ENCODE results near the gene EFCC1.
"Not testable (repeated sequence)": the region's sequence is repeated elsewhere in the genome, so short reads cannot be mapped to it uniquely, and the experiment has no call there.

Gene EFCC1

GRCh38 chr3:129054605-129055104 is 53.6 kb downstream of the EFCC1 start:
- DNase-seq (ENCODE audit: low read depth in 3 of 3): no peak

GRCh38 chr3:129056451-129057173 is 55.5 kb downstream of the EFCC1 start:
- DNase-seq (ENCODE audit: low read depth in 3 of 3): no peak

DNA sequence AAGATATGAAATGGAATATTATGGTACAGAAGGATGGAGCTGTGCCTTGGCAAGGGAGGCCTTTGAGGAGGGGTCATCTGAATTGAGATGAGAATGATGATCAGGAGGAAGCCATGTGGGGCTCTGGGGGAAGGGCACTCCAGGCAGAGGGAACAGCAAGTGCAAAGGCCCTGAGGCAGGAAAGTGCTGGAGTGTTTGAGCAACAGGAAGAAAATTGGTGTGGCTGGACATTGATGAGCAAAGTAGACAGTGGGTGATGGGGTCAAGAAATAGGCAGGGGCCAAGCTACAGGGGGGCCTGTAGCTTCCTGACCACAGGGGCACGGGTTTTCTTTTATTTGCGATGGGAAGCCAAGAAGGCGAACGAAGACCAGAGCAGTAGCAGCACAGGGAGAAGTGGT is 56.1 kb downstream of the EFCC1 start:
- no peak for DNase-seq (ENCODE audit: low read depth in 3 of 3)

DNA sequence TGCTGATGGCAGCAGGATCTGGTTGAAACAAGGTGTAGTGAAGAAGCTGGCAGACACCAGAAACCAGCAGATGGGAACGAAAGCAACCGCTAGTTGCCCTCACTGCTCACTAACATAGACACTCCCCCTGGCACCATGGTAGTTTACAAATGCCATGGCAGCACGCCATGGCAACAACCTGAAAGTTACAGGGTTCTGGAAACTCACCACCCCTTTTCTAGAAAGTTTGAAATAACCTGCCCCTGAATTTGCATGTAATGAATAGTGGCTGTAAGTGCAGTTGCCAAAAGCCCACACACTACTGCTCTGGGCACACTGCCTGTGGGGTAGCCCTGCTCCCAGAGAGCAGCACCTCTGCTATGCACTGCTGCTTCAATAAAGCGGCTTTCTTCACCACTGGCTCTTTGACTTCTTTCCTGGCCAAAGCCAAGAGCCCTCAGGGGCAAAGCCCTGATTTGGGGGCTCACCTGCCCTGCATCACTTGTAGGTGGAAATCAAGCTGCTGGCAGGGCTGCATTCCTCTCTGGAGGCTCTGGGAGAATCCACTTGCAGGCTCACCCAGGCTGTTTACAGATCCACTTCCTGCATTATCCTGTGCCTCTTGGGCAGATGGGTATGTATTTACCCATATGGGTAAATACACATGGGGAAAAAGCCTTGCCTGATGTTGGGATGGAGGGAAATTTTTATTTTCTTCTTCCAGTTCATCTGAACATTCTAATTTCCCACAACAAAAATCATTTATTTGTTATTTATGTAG is 57.5 kb downstream of the EFCC1 start:
- no peak for DNase-seq (ENCODE audit: low read depth in 3 of 3)

DNA sequence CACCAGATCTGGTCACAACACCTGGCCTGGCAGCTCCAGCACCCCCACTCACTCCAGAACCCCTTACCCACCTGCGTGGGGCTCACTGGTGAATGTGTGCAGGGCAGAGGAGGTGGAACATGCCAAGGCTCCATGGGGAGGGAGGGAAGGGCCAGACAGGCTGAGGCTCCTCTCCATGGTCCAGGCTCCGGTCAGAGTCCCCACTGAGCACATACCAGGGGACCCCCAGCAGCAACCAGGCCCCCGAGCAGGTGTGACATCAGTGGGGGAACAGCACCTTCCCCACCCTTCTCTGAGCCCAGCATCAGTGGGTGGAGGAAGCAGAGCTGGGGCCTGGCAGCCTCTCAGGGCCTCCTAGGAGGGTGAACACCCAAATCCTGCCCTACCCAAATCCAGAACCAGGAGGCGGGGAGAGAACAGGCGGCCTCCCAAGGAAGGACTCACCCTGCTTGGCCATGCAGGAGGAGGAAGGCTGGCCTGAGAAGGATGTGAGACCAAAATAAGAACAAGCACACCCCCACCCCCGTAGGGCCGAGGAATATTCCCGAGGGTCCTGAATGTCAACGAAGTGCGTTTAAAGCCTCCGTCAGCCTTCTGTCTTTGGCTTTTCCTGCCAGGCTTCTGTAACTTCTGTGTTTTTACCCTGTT is 58.3 kb downstream of the EFCC1 start:
- DNase-seq (ENCODE audit: low read depth in 3 of 3): no peak

- DNase-seq (ENCODE audit: low read depth in 3 of 3): no peak
Measured at GRCh38 chr3:129060276-129061022, 59.3 kb downstream of the EFCC1 start, which contains the start of gene GP9. Gene GP9 (plus strand): TSS chr3:129060779. CDS start chr3:129061740, 961 bp downstream.

DNA sequence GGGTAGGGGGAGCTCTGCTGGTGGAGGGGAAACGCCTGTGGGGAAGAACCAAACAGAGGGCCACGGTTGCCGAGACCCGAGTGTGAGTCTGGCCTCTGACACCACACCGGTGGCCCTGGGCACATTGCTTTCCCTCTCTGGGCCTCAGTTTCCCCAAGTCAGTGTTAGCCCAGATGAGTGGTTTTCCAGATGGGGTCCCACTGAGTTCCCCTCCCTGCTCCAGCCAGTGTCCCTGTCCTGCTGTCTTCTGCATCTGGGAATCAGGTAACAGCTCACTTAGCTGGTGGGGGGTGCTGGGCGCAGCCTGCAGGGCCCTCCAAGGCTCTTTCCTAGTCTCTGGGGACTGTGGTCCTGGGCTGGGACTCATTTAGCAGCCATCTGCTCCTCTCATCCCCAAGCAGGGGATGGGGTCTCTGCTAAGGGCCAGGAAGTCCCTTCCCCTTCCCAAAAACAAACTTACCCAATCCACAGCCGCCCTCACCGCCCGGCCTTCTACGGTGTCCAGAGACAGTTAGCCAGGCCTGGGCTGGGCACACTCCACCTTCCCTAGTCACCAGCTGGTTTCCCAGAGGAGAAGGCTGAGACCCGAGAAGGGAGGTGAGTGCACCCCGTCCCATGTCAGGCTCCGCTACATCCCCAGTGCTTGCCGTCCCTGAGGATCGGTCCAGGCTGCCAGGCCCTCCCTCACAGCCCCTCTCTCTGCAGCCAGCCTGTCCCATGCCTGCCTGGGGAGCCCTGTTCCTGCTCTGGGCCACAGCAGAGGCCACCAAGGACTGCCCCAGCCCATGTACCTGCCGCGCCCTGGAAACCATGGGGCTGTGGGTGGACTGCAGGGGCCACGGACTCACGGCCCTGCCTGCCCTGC is 60.2 kb downstream of the EFCC1 start:
- no peak for DNase-seq (ENCODE audit: low read depth in 3 of 3)

DNA sequence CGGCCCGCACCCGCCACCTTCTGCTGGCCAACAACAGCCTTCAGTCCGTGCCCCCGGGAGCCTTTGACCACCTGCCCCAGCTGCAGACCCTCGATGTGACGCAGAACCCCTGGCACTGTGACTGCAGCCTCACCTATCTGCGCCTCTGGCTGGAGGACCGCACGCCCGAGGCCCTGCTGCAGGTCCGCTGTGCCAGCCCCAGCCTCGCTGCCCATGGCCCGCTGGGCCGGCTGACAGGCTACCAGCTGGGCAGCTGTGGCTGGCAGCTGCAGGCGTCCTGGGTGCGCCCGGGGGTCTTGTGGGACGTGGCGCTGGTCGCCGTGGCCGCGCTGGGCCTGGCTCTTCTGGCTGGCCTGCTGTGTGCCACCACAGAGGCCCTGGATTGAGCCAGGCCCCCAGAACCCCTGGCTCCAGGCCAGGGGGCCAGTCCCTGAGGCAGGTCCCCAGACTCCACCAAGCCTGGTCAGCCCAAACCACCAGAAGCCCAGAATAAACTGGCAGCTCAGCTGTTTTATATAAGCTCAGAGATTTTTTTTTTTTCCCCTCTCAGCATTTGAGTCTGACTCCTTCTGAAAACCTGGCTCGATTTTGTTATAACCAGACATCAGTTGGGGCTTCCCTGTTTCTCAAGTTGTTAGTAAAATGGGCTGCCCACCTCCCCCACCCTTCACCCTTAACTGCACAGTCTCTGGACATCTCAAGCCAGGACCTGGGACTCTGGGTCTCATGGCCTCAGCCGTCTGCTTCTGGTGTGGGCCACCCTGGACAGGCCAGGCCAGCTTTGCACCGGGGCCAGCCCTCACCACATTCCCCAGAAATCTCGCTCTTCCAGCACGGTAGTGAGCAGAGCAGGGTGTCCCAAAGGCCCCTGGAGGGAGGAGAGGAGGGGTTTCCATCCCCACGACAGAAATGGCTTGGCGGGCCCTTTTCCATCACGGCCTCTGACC is 61.1 kb downstream of the EFCC1 start:
- no peak for DNase-seq (ENCODE audit: low read depth in 3 of 3)

DNA sequence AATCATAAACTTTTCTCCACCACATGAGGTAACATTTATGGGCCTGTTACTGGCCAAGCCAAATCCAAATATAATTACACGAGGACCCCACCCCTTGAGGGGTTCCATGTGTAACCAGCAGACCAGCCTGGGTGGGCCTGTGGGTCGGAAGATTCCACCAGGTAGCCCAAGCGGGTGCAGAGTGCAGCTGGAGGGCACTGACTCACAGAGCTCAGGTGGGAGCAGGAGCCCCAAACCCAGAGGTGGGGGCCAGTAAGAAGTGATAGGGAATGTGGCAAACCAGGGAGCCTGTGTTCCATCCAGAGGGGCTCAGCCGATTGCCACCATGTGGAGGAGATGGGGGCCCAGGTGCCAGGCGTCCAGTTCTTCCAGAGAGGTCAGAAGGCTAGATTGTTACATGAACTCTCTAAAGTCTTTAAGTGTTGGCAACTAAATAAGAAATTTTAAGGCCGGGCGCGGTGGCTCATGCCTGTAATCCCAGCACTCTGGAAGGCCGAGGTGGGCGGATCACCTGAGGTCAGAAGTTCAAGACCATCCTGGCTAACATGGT is 62.1 kb downstream of the EFCC1 start:
- no peak for DNase-seq (ENCODE audit: low read depth in 3 of 3)

DNA sequence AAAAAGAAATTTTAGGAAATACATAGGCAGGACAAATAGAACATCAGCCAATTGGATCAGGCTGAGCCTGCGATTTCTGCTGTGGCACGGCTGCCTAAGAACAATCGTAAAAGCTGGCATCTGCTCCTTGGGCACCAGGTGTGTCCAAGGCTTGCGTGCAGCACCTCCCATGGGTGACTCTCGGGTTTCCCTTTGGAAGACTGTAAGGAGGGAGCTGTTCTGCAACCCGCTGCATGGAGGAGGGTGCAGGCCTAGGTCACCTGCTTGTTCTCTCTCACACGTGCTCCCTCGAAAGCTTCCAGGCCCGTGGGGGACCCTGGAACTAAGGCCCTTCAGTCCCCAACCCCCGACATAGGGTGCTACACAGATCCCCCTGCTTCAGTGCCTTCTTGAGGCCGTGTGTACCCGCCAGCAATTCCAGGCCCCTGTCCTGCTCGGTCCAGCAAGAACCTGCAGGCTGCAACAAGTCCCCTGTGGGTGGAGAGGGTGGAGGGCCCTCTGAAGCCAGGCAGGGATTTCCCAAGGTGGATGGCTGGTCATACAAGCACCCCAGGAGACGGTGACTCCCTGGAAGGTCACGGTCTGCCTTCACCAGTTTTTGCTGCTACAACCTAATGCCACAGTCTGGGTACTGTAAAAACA is 62.9 kb downstream of the EFCC1 start:
- DNase-seq (ENCODE audit: low read depth in 3 of 3): no peak

GRCh38 chr3:129065016-129065719 is 64.1 kb downstream of the EFCC1 start:
- DNase-seq (ENCODE audit: low read depth in 3 of 3): no peak

DNA sequence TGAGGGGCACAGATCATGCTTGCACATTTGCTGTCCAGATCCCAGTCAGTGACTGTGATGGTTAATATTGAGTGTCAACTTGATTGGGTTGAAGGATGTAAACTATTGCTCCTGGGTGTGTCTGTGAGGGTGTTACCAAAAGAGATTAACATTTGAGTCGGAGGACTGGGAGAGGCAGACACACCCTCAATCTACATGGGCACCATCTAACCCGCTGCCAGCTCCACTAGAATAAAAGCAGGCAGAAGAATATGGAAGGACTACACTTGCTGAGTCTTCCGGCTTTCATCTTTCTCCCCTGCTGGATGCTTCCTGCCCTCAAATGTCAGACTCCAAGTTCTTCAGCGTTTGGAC is 64.6 kb downstream of the EFCC1 start:
- no peak for DNase-seq (ENCODE audit: low read depth in 3 of 3)

DNA sequence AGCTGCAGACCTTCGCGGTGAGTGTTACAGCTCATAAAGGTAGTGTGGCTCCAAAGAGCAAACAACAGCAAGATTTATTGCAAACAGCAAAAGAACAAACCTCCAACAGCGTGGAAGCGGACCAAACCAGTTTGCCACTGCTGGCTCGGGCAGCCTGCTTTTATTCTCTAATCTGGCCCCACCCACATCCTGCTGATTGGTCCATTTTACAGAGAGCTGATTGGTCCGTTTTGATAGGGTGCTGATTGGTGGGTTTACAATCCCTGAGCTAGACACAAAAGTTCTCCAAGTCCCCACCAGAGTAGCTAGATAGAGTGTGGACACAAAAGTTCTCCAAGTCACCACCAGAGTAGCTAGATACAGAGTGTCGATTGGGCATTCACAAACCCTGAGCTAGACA is 66.6 kb downstream of the EFCC1 start:
- not testable (repeated sequence) for DNase-seq (ENCODE audit: low read depth in 3 of 3)

DNA sequence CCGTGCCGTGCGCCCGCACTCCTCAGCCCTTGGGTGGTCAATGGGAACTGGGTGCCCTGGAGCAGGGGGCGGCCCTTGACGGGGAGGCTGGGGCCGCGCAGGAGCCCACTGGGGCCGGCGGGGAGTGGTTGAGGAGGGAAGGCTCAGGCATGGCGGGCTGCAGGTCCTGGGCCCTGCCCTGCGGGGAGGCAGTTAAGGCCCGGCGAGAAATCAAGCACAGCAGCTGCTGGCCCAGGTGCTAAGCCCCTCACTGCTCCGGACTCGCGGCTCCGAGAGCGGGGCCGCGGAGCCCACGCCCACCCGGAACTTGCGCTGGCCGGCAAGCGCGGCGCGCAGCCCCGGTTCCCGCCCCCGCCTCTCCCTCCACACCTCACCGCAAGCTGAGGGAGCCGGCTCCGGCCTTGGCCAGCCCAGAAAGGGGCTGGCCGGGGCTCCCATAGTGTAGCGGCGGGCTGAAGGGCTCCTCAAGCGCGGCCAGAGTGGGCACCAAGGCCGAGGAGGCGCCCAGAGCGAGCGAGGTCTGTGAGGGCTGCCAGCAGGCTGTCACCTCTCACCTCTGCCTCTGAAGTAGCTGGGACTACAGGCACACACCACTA is 67.3 kb downstream of the EFCC1 start:
- DNase-seq (ENCODE audit: low read depth in 3 of 3): no peak

GRCh38 chr3:129069313-129070085 is 68.4 kb downstream of the EFCC1 start:
- not testable (repeated sequence) for DNase-seq (ENCODE audit: low read depth in 3 of 3)

GRCh38 chr3:129070086-129070885 is 69.2 kb downstream of the EFCC1 start:
- no peak for DNase-seq (ENCODE audit: low read depth in 3 of 3)

Data from stimulated activated CD4-positive, alpha-beta T cell treated with anti-CD3 and anti-CD28 coated beads, TNF-alpha, amount 100 ng/mL, for 4 hours (primary cell).